Right renal cortex interstitium (tissue), 3 donors: ENCODE results near the gene ITLN1. TPM values are rescaled to one million over a fixed set of nuclear protein-coding genes. Genes with fewer than 3 reads are reported as not detected.
"Not testable (repeated sequence)": the region's sequence is repeated elsewhere in the genome, so short reads cannot be mapped to it uniquely, and the experiment has no call there.

ENCODE experiments used
- DNase-seq, 3 donors: peaks; one replicate each; pipeline ENCODE4 v3.0.0-alpha.2; 2013; ENCODE audit warnings: low read depth in 3 of 3, low spot score in 2 of 3
- polyA plus RNA-seq, 3 donors: library from polyadenylated mRNA; unstranded; fragments of 120-200 nt; gene quantifications; one replicate each; pipeline ENCODE4 v1.2.1, GENCODE V29; 2013; ENCODE audit not compliant: insufficient read length in 3 of 3

The ITLN1 gene
- 1 to 10 TPM; 1.0 to 2.8 (median 1.2) TPM for polyA plus RNA-seq

DNA sequence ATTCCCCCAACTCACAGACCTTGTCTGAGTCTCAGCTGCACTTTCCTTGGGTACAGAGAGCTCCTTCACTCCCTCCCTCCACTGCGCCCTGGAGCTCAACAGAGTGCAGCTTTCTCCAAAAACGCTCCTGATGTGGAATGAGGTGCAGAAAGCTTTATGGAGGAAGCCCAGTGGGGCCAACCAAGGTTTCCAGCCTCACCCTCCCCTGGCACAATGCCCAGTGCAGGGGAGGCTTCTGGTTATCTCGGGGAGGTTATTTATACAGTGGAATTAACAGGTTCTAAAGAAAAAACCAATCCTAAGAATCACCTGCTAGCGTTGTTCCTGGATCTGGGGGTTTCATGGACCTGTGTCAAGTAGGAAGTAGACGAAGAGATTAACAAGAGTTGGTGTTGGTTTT is at the start of gene ITLN1:
Gene ITLN1, minus strand, starts transcription at position 139 of the 400 bp plus-strand sequence. CDS start 303 bp downstream, outside the sequence.
- DNase-seq = no peak

DNA sequence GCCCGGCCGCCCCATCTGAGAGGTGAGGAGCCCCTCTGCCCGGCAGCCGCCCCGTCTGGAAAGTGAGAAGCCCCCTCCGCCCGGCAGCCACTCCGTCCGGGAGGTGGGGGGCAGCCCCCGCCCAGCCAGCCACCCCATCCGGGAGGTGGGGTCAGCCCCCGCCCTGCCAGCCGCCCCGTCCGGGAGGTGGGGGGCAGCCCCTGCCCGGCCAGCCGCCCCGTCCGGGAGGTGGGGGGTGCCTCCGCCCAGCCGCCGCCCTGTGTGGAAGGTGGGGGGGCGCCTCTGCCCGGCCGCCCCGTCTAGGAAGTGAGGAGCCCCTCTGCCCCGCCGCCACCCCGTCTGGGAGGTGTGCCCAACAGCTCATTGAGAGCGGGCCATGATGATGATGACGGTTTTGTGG is 48.3 kb upstream of the ITLN1 start:
- DNase-seq = not testable (repeated sequence)

GRCh38 chr1:160925652-160926244 is 40.8 kb upstream of the ITLN1 start:
- DNase-seq = no peak

DNA sequence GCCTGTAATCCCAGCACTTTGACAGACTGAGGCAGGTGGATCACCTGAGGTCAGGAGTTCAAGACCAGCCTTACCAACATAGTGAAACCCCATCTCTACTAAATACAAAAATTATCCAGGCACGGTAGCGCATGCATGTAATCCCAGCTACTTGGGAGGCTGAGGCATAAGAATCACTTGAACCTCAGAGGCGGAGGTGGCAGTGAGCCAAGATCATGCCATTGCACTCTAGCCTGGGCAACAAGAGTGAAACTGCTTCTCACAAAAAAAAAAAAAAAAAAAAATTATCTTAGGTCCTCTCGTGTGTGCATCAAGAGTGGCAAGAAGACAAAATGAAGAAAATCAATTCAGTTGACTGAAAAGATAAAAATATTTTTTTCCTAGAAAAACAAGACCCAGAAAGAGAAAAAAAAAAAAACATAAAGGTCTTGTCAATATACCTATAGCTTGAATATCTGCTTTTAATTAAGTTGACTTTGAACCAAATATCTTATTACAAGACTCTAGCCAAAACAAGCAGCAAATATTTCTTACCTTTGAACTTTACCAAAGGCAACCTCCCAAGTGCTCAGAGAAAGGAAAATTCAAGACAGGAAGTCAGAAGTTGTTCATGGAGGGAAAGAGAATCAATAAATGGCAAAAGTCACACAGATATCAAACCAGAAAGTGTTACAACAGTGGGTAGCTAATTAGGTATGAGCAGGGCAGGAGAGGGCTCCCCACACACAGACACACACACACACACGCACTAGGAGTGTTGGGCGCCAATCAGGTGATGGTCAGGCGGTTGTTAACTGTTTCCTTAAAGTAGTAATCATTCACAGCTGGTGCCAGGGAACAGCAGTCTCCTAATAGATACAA is 40.0 kb upstream of the ITLN1 start:
- no peak for DNase-seq

DNA sequence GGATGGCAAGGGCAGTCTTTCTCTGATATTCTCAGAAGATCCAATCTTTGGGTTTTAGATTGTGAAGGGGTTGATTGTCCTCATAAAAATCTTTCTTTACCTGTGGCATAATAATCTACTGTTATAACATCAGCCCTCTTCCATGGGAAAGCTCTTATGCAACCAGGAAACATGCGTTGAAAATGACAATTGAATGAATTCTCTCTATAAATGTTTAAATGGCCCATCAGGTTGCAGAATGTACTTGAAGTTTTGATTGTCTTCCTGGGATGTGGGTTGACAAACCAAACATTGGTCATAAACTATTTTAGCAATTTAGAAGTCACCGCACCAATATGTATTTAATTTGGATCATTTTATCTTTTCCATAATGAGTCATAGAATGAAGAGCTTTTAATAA is 31.7 kb upstream of the ITLN1 start:
- DNase-seq = no peak

DNA sequence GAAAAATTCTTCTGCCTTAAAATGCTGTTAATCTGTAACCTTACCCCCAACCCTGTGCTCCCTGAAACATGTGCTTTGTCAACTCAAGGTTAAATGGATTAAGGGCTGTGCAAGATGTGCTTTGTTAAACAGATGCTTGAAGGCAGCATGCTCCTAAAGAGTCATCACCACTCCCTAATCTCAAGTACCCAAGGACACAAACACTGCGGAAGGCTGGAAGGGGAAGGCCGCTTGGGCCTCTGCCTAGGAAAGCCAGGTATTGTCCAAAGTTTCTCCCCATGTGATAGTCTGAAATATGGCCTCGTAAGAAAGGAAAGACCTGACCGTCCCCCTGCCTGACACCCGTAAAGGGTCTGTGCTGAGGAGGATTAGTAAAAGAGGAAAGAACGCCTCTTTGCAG is 28.2 kb upstream of the ITLN1 start:
- not testable (repeated sequence) for DNase-seq

GRCh38 chr1:160911925-160912324 is 26.9 kb upstream of the ITLN1 start:
- DNase-seq = no peak

DNA sequence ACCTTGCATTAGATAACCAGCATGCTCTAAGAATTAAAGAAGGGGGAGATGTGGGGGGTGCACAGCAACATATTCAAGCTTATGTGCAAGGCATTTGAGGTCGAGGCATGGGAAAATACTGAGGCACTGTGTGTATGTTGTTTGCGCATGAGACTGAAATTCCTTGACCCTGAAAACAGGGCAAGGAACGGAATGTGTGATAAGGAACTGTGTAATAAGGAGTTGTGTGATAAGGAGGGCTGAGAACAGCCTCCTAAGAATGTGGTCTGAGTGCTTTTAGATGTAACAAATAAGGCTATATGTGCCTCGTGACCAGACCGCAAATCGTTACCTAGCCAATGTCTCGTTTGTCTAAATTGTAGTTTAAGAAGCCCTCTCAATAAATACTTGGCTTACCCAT is 26.5 kb upstream of the ITLN1 start:
- DNase-seq = no peak

- no peak for DNase-seq
Measured at GRCh38 chr1:160910170-160910750, 25.3 kb upstream of the ITLN1 start.

DNA sequence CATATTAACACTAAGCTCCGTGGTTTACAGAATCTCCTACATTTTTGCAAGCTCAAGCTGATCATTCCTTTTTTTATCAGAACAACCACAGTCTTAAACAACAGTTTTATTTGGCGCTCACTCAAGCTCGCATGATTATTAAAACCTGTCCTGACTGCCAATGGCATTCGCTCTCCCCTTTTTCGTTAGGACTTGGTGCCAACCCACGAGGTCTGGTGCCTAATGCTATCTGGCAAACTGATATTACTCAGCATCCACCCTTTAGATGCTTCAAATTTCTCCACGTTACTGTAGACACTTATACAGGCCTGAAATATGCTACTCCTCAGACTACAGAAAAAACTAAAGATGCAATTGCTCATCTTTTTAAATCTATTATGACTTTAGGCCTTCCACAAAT is 23.0 kb upstream of the ITLN1 start:
- no peak for DNase-seq

DNA sequence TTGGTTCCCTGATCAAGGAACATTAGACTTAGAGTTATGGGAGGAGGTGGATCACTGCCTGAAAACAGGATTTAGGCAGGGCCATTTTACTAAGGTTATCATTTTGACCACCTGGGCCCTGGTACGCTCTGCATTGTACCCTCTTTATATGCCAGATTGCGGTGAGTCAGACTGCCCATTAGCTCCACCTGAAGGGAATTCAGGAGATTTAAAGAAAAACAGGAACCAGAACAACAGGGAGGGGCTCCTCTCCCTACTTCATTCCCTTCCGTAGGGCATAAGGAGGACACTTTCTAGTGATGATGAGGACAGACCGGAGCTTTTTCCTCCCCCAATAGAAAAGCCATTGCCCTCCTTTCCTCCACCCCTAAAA is 20.6 kb upstream of the ITLN1 start:
- DNase-seq = no peak

DNA sequence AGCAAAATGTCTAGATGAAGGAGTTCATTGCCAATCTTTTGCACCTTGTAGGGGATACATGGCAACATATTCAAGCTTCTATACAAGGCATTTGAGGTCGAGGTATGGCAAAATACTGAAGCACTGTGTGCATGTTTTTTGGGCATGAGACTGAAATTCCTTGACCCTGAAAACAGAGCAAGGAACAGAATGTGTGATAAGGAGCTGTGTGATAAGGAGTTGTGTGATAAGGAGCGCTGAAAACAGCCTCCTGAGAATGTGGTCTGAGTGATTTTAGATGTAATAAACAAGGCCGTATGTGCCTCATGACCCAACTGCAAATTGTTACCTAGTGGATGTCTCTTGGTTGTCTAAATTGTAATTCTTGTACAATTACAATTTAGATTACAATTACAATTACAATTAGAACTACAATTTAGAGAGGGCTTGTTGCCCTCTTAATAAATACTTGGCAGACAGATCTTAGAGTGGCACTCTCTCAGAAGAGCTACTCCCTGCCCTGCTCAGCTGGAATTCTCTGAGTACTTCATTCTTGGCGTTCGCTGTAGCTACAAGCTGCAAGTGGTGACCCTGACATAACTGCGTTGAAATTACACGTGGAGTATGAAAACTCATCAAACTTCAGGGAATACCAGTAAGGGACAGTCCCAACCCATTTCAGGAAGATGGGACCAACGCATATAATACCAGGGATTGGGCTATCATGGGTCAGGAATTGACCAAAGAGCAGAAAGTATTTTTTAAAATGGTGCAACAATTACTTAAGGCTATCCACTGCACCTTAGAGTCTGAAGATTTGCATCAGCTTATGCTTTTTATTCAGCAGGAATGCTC is 20.0 kb upstream of the ITLN1 start:
- DNase-seq = no peak

GRCh38 chr1:160902251-160902650 is 17.3 kb upstream of the ITLN1 start:
- not testable (repeated sequence) for DNase-seq

DNA sequence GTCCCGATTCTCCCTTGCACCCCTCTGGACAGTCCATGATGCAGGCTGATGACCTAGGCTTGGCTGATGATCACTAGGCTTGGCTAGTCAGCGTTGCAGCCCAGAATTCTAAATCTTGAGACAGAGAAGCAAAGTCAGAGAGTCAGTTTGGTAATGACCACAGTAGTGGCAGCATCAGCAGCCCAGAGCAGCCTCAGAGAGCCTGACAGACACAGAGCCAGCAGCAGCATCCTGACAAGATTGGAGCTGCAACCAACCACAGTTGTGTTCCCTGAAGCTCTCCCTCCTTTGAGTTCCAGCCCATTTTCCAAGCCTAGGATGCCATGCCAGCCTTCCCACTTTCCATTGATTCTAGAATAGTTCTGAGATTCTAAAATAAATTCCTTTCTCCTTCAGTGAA is 16.8 kb upstream of the ITLN1 start:
- DNase-seq = no peak

DNA sequence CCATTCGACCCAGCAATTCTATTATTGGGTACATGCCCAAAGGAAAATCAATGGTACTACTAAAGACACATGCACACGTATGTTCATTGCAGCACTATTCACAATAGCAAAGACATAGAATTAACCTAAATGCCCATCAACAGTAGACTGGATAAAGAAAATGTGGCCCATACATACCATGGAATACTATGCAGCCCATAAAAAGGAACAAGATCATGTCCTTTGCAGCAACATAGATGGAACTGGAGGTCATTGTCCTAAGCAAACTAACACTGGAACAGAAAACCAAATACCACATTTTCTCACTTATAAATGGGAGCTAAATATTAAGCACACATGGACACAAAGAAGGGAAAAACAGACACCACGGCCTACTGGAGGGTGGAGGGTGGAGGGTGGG is 15.7 kb upstream of the ITLN1 start:
- DNase-seq = not testable (repeated sequence)

- DNase-seq = not testable (repeated sequence)
Measured at GRCh38 chr1:160894368-160895135, 9.6 kb upstream of the ITLN1 start.

GRCh38 chr1:160891474-160891873 is 6.5 kb upstream of the ITLN1 start:
- no peak for DNase-seq

DNA sequence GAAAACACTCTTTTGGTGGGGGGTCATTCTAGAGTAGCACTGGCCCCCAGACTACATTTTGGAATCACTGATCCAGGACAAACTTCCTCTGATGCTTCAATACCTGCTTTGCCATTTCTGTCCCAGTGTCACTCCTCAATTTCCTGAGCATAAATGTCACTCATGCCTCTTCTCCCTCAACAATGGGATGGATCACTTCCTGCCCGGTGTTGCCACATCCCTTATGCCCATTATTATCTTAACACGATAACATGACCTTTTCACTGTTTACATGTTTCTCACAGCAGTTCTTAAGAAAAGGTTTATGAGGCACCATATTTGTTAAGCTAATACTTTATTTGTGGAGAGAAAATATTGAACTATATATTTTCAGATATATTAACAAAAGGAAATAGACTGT is 3.9 kb upstream of the ITLN1 start:
- no peak for DNase-seq

- no peak for DNase-seq
Measured at GRCh38 chr1:160887071-160887470, 2.1 kb upstream of the ITLN1 start.

- no peak for DNase-seq
Measured at GRCh38 chr1:160884579-160884978, 401 bp downstream of the ITLN1 start.
